Measurements from ENCODE around the gene TGM2.

Gene TGM2

GRCh38 chr20:38165089-38165965, at the start of gene TGM2:
TSS of gene TGM2 (minus strand) at chr20:38165270. CDS start at chr20:38165198, 72 bp downstream.
- TF ChIP-seq CTCF (IDR thresholded peaks at IDR 0.05; ENCODE audit: control insufficient read depth, extremely low read depth, insufficient read depth): peak; percentile 75
- no peak within 1 kb of the TSS for H3K4me3 ChIP-seq (ENCODE audit: low read depth, low read length)
- DNase-seq (ENCODE audit: low read depth): peak; percentile 7

- no peak for DNase-seq (ENCODE audit: low read depth)
- no peak overlapping the region for H3K4me3 ChIP-seq (ENCODE audit: low read depth, low read length)
- TF ChIP-seq CTCF (IDR thresholded peaks at IDR 0.05; ENCODE audit: control insufficient read depth, extremely low read depth, insufficient read depth): no peak
Measured at GRCh38 chr20:38214256-38215193, 49.5 kb upstream of the TGM2 start.

GRCh38 chr20:38213607-38213940, 48.5 kb upstream of the TGM2 start:
- DNase-seq (ENCODE audit: low read depth): no peak
- no peak overlapping the region for H3K4me3 ChIP-seq (ENCODE audit: low read depth, low read length)
- TF ChIP-seq CTCF (IDR thresholded peaks at IDR 0.05; ENCODE audit: control insufficient read depth, extremely low read depth, insufficient read depth): no peak

- no peak for DNase-seq (ENCODE audit: low read depth)
- no peak overlapping the region for H3K4me3 ChIP-seq (ENCODE audit: low read depth, low read length)
- no peak for TF ChIP-seq CTCF (IDR thresholded peaks at IDR 0.05; ENCODE audit: control insufficient read depth, extremely low read depth, insufficient read depth)
Measured at GRCh38 chr20:38212806-38213606, 47.9 kb upstream of the TGM2 start.

GRCh38 chr20:38211200-38212097, 46.4 kb upstream of the TGM2 start:
- no peak for TF ChIP-seq CTCF (IDR thresholded peaks at IDR 0.05; ENCODE audit: control insufficient read depth, extremely low read depth, insufficient read depth)
- no peak overlapping the region for H3K4me3 ChIP-seq (ENCODE audit: low read depth, low read length)
- no peak for DNase-seq (ENCODE audit: low read depth)

All from LNCaP clone FGC (cell line).